GM19395 (cell line): Measurements from ENCODE around the gene ITIH5.

Source experiments
- ATAC-seq: cut with Tn5 transposase; IDR thresholded peaks from one replicate; pipeline ENCODE4 v1.9.1; 2021; ENCODE audit warnings: mild to moderate bottlenecking, moderate library complexity; ENCODE audit not compliant: unreplicated experiment

ITIH5 gene

GRCh38 chr10:7635408-7636125 is 31.2 kb downstream of the ITIH5 start:
- no peak for ATAC-seq

DNA sequence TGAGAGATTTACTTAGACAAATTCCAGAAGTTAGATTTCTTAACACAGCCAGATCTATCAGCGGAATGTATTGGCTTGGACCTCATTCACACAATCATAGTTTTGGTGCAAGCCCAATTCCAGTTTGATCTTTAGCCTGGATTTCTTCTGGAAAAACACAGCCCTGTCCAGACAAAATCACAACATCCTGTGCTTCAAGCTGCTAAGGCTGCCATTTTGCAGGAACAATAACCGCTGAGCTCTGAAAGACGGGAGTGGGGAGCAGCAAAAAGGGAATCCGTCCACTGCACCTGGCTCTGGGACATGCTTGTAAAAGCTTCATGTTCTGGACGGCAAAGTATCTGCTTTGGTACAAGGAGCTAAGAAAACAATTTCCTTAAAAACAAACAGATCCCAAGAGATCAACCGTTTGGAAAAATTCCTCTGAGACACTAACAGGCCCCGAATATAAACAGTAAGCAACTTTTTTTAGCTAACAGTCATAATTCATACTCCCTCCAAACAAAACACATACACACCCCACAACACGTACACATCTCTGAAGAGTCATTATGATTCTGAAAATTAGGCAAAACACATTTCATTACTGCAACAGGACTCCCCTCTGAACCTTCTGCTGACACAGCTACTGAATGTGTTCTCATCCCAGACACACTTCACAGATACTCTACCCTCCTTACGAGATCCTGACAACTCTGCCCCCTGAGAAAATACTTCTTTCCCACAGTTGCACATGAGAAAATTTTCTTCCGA is 32.4 kb downstream of the ITIH5 start:
- no peak for ATAC-seq

DNA sequence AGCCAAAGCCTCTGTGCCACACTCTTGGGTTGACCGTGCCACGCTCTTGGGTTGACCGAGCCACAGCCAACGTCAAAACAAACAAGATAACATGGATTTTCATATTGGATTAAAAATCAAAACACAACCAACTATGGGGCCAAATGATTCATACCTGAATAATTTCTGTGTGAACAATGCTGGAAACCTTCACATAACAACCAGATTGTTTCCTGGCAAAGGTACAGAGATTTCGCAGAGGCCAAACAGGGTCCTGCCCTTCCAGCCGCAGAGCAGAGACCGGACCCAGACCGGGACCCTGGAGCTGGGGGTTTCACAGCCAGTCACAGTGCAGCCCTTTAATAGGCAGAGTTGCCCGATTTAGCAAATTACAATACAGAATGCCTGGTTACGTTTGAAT is 40.5 kb downstream of the ITIH5 start:
- ATAC-seq: no peak

GRCh38 chr10:7625836-7626235 is 40.9 kb downstream of the ITIH5 start:
- no peak for ATAC-seq

DNA sequence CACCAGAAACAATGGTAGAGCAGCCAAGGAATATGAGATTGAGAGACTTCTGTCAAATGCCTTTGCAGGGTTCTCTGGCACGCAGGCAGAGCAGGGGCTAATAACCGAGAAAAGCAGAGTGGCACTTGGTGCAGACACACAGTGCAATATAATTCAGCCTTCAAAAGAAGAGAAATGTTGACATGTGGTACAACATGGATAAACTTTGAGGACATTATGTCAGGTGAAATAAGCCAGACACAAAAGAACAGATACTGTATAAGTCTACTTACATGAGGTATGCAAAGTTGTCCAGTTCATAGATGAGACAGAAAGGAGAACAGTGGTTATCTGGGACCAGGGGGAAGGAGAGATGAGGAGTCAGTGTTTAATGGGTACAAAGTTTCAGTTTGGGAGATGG is 41.8 kb downstream of the ITIH5 start:
- ATAC-seq: no peak

DNA sequence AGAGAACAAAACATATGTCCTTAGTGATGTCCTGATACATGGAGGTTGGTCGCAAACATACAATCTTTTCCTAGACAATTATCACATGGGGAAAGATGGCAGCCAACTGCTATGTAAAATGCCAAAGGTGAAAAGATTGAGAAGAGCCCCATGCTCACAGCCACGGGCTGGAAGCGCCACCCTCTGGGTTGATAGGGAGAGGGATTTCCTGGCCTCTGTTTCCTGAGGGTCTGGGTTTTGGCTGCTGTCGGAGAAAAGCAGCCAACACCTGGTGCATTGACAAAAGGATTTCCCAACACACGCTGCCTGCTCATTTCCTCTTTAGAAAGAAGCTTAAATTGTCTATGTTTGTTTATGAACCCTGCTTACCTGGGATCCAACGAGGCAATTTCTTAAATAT is 43.8 kb downstream of the ITIH5 start:
- ATAC-seq: no peak

- ATAC-seq: no peak
Observed at GRCh38 chr10:7618461-7618860, 48.3 kb downstream of the ITIH5 start.

- no peak for ATAC-seq
Observed at GRCh38 chr10:7611909-7612308, 54.9 kb downstream of the ITIH5 start.

GRCh38 chr10:7610651-7611389 is 55.9 kb downstream of the ITIH5 start:
- no peak for ATAC-seq

GRCh38 chr10:7610026-7610425 is 56.7 kb downstream of the ITIH5 start:
- ATAC-seq: no peak

- ATAC-seq: no peak
Observed at GRCh38 chr10:7609556-7609955, 57.2 kb downstream of the ITIH5 start.

GRCh38 chr10:7608001-7608400 is 58.8 kb downstream of the ITIH5 start:
- ATAC-seq: no peak

GRCh38 chr10:7606951-7607404 is 59.8 kb downstream of the ITIH5 start:
- no peak for ATAC-seq

DNA sequence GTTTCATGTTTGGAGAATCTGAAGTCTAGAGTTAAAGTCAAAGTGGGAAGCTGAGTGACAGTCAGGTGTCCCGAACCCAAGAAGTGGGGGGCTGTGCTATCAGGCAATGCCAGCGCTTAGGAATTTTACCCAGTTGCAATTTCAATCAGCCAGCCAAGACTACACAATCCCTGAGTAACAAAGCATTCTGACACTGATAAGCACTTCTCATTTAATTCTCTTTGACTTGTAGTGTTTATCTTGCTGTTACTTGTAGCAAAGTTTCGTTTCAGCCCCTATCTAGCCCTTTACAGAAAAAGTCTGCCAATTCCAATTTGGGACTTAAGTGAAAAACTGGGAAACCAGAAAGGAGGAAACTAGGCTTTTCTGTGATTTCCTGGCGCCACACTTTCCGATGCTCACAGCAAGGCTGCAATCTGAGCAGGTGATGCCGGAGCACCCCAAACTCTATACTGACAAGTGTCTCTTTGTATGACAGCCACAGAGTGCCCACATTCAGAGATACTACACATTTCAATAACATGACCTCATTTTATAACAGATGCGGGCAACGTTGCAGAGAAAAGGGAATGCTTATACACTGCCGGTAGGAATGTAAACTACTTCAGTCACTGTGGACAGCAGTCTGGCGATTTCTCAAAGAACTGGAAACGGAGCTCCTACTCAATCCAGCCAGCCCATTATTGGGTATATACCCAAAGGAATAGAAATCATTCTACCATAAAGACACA is 61.0 kb downstream of the ITIH5 start:
- no peak for ATAC-seq

DNA sequence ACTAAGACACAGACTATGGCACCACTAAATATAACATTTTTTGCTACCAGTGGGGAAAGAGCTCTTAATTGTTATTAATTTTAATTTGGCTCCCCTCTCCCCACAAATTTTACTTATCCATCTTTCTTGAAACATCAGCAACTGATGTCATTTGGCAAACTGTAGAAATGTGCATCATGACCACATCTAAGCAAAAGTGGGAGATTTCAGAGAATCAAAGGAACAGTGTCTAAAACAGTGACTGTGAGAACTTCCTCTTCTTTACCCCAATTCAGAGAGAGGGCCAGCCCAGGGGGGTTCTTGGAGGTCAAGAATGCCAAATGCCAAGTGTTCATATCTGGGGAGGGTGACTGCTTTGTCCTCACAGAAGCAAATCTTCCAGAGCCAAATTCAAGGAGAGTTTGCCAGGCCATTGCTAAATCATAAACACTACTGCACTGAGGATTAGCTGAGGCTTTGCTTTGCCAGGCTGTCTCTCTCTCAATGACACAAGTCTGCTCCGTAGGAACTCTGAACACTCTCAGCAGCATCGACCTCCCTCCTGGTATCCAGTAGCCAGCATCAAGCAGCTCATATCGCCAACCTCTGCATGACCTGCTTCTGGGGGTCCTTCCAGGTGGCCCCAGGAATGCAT is 65.6 kb downstream of the ITIH5 start:
- no peak for ATAC-seq

- ATAC-seq: no peak
Observed at GRCh38 chr10:7598771-7599170, 68.0 kb downstream of the ITIH5 start.

DNA sequence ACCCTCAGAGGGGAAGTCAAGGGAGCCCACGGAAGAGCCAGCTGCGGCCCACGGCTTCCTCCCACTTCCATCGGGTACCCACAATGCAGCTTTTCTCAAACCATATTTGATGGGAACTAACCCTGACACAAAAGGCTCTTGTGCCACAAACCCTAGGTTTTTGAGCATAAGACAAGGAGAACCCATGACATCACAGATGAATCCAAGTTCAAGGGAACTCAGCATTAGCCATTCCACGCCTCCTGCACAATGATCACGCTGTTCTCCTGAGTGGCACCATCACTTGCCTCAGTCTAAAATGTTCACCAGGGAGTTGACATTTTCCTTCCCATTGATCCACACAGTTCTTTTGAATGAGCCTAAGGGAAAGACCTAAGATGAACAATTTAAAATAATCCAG is 70.4 kb downstream of the ITIH5 start:
- ATAC-seq: no peak

GRCh38 chr10:7593905-7594304 is 72.9 kb downstream of the ITIH5 start:
- no peak for ATAC-seq

GRCh38 chr10:7593063-7593462 is 73.7 kb downstream of the ITIH5 start:
- no peak for ATAC-seq

- ATAC-seq: no peak
Observed at GRCh38 chr10:7592627-7593026, 74.1 kb downstream of the ITIH5 start.

GRCh38 chr10:7590271-7590670 is 76.5 kb downstream of the ITIH5 start:
- ATAC-seq: no peak
